ENCODE measurements around the gene SGCA. TPM values are rescaled to one million over a fixed set of nuclear protein-coding genes. Genes with fewer than 3 reads are reported as not detected.
A peak's percentile ranks its signal among the peaks of the same experiment; 100 is the strongest.

Gene SGCA
- total and polyA plus RNA-seq, 4 donors: 0.31 to 1.3 (median 1.2) TPM; not detected in 1

DNA sequence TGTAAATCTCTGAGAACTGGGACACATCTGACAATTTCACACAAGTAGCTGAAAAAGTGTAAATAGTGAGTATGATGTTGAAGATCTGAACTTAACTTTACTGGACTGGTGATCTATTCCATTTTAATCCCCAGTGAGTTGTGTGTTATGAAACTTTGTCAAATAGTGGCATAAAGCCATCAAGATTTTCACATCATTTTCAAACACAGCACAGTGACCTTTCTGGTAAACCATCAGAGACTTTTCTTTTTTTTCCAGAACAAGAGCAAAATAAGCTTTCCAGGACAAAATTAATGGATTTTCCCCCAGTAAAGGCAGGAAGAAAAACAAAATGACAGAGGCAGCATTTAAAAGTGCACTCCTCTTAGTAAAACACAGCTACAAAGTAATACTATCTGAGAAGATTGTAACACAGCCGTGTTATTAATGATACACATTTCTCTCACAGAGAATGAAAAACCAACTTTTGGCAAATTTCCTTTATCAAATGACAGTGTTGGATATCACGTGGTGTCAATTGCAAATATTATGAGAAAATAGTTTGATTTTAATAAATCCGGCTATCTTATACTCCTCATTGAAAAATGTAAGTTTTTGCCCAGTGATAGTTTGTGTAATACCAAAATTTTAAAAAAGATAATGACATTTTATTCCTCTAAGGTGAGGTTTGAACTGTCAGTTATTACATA is 52.4 kb downstream of the SGCA start:
- peak overlapping the region in 1 of 2 donors; percentile 54 for H3K9ac ChIP-seq (ENCODE audit: low read depth in 1 of 2, low read length in 2 of 2)
- no peak for DNase-seq (ENCODE audit: low spot score)
- WGBS: 29% methylated on average over 3 of the region's 3 CpGs
- H3K27me3 ChIP-seq (ENCODE audit: control insufficient read depth in 4 of 4, insufficient read depth in 4 of 4, low read length in 3 of 4): no peaks in the 10 kb centered on the region
- H3K4me1 ChIP-seq (ENCODE audit: control insufficient read depth in 4 of 4, insufficient read depth in 4 of 4, low read length in 3 of 4): peaks cover 16 to 31% (median 30%) of the 10 kb centered on the region in 4 donors
- H3K9me3 ChIP-seq (ENCODE audit: control insufficient read depth in 4 of 4, low read length in 3 of 4): no peaks in the 10 kb centered on the region
- H3K36me3 ChIP-seq (ENCODE audit: control insufficient read depth in 4 of 4, insufficient read depth in 3 of 4, low read depth in 1 of 4, low read length in 3 of 4): no peaks in the 10 kb centered on the region
- TF ChIP-seq NR2F2 (IDR thresholded peaks at IDR 0.05) (peak; percentile 64), RXRA (IDR thresholded peaks at IDR 0.05) (peak; percentile 63 to 77), HNF4G (IDR thresholded peaks at IDR 0.05) (no peak), YY1 (IDR thresholded peaks at IDR 0.05) (peak; percentile 47), EGR1 (IDR thresholded peaks at IDR 0.05; ENCODE audit: low read depth in 2 of 2) (no peak), REST (IDR thresholded peaks at IDR 0.05) (peak; percentile 15), TAF1 (conservative IDR thresholded peaks at IDR 0.05) (no peak), MAX (IDR thresholded peaks at IDR 0.05) (no peak), SP1 (IDR thresholded peaks at IDR 0.05) (peak; percentile 59), GABPA (IDR thresholded peaks at IDR 0.05 in 1 of 2, conservative IDR thresholded peaks at IDR 0.05 in 1 of 2) (peak in 1 of 2 donors; percentile 5), JUND (IDR thresholded peaks at IDR 0.05) (peak in 1 of 2 donors; percentile 57), RAD21 (IDR thresholded peaks at IDR 0.05) (peak; percentile 9 to 18), HNF4A (conservative IDR thresholded peaks at IDR 0.05) (peak; percentile 50 to 64)
- TF ChIP-seq, protein P1, sequence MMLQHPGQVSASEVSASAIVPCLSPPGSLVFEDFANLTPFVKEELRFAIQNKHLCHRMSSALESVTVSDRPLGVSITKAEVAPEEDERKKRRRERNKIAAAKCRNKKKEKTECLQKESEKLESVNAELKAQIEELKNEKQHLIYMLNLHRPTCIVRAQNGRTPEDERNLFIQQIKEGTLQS (IDR thresholded peaks at IDR 0.05): peak; percentile 22
- TF ChIP-seq, protein P2, sequence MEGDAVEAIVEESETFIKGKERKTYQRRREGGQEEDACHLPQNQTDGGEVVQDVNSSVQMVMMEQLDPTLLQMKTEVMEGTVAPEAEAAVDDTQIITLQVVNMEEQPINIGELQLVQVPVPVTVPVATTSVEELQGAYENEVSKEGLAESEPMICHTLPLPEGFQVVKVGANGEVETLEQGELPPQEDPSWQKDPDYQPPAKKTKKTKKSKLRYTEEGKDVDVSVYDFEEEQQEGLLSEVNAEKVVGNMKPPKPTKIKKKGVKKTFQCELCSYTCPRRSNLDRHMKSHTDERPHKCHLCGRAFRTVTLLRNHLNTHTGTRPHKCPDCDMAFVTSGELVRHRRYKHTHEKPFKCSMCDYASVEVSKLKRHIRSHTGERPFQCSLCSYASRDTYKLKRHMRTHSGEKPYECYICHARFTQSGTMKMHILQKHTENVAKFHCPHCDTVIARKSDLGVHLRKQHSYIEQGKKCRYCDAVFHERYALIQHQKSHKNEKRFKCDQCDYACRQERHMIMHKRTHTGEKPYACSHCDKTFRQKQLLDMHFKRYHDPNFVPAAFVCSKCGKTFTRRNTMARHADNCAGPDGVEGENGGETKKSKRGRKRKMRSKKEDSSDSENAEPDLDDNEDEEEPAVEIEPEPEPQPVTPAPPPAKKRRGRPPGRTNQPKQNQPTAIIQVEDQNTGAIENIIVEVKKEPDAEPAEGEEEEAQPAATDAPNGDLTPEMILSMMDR (IDR thresholded peaks at IDR 0.05; ENCODE audit: low read depth, low read length, missing input control): no peak
- TF ChIP-seq, protein P3, sequence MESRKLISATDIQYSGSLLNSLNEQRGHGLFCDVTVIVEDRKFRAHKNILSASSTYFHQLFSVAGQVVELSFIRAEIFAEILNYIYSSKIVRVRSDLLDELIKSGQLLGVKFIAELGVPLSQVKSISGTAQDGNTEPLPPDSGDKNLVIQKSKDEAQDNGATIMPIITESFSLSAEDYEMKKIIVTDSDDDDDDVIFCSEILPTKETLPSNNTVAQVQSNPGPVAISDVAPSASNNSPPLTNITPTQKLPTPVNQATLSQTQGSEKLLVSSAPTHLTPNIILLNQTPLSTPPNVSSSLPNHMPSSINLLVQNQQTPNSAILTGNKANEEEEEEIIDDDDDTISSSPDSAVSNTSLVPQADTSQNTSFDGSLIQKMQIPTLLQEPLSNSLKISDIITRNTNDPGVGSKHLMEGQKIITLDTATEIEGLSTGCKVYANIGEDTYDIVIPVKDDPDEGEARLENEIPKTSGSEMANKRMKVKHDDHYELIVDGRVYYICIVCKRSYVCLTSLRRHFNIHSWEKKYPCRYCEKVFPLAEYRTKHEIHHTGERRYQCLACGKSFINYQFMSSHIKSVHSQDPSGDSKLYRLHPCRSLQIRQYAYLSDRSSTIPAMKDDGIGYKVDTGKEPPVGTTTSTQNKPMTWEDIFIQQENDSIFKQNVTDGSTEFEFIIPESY (IDR thresholded peaks at IDR 0.05): peak; percentile 30
- H3K4me3 ChIP-seq (ENCODE audit: low read depth in 1 of 3, low read length in 3 of 3): no peak overlapping the region
- H3K27ac ChIP-seq (ENCODE audit: low read depth in 1 of 2, low read length in 2 of 2): peak overlapping the region; percentile 63 to 76

Data from liver (tissue), 9 donors.